Measurements from ENCODE around the gene SERPINA5.
"Not testable (repeated sequence)": the region's sequence is repeated elsewhere in the genome, so short reads cannot be mapped to it uniquely, and the experiment has no call there.

Gene SERPINA5

GRCh38 chr14:94601884-94602391 lies 20.7 kb downstream of the SERPINA5 start:
- DNase-seq (ENCODE audit: low read depth), result peak; percentile 88

GRCh38 chr14:94602722-94603121 lies 21.5 kb downstream of the SERPINA5 start:
- DNase-seq (ENCODE audit: low read depth), result no peak

GRCh38 chr14:94605361-94605760 lies 24.1 kb downstream of the SERPINA5 start:
- DNase-seq (ENCODE audit: low read depth), result no peak

DNA sequence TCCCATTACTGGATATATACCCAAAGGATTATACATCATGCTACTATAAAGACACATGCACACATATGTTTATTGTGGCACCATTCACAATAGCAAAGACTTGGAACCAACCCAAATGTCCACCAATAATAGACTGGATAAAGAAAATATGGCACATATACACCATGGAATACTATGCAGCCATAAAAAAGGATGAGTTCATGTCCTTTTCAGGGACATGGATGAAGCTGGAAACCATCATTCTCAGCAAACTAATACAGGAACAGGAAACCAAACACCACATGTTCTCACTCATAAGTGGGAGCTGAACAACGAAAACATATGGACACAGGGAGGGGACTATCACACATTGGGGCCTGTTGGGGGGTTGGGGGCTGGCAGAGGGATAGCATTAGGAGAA lies 27.7 kb downstream of the SERPINA5 start:
- not testable (repeated sequence) for DNase-seq (ENCODE audit: low read depth)

DNA sequence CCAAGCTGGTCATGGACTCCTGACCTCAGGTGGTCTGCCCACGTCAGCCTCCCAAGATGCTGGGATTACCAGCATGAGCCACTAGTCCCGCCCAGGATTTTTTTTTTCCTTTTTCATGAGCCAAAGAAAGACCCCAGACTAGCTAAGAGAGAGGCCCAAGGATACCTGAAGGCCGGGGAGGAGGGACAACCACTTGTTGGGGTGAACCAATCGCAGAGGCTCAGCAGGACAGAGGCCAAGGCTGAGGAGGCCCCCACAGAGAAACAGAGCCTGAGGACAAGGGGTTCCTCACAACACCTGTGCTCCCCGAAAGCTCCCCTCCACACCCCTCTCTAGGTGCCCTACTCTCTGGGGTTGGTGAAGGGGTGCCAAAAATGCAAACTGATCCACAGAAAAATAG lies 30.0 kb downstream of the SERPINA5 start:
- no peak for DNase-seq (ENCODE audit: low read depth)

- DNase-seq (ENCODE audit: low read depth), result peak; percentile 77
Observed at GRCh38 chr14:94612174-94612573, 30.9 kb downstream of the SERPINA5 start, which contains the start of gene SERPINA3. Gene SERPINA3 (plus strand): TSS chr14:94612391. CDS start chr14:94614442, 2,051 bp downstream.

DNA sequence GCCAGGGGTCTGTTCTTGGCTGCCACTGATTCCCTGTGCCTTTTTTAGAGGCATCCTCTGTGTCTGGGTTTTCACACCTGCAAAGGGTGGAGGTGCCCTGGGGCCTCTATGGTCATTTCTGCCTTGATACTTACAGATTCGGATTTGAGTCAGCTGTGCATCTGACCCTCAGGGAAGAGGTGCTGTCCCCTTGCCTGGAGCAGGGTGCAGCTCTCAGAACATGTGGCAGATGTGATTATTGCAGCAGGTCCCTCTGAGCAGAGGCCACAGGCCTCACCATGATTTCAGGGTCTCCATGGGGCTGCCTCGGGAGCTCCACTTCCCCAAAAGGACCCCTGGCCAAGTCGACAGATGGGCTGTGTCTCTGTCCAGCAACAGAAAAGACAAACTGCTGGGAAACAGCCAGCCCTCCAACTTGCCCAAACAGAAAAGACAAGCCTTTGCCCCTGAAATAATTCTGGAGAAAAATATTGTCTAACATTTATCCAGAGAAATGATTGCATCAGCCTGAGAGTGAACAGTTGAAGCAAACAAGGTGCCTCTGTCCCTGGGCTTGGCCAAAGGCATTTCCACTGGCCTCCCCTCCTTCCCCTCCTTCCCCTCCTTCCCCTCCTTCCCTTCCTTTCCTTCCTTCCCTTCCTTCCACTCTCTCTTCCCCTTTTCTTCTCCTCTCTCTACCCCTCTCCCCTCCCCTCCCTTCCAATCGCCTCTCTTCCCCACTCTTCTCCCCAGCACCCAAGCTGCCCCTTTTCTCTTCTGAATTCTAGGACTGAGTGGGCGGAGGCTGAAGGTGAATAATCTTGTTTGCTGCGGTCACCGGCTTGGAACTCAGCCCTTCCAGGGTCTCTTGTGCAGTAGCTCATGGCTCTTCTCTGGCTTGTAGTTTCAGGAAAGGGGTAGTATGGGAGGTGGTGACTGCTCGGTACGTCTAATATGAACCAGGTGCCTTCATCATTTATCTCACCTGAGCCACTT lies 31.6 kb downstream of the SERPINA5 start:
- DNase-seq (ENCODE audit: low read depth), result peak; percentile 25

DNA sequence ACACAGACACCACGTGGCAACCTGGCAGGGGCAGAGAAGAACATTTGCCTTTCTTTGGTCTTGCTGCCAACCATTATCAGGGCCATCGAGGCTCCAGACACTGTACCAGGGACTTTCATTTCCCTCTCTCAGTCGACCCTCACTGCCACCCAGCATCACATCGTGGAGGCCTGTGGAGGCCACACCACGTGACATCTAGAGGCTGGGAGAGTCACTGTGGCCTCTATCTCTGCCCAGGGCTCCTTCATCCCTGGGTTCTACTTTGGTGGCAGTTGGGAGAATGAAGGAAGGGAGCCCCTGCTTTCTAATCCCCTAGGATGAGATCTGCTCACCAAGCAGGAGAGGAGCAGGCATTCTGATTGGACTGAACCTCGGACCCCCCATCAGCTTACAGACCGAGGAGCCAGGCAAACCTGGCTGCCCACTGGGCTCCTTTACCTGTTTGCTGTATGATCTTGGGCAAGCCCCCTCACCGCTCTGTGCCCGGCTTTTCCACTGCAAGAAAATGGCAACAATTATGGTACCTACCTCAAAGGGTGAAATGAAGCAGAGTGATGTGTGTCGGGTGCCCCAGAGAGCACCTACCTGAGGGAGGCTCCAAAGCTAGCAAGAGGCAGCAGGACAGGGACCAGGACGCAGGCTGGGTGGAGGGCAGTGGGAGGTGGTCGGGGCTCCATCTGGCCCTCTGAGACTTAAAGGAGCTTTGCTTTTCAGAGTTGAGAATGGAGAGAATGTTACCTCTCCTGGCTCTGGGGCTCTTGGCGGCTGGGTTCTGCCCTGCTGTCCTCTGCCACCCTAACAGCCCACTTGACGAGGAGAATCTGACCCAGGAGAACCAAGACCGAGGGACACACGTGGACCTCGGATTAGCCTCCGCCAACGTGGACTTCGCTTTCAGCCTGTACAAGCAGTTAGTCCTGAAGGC lies 32.8 kb downstream of the SERPINA5 start:
- no peak for DNase-seq (ENCODE audit: low read depth)

DNA sequence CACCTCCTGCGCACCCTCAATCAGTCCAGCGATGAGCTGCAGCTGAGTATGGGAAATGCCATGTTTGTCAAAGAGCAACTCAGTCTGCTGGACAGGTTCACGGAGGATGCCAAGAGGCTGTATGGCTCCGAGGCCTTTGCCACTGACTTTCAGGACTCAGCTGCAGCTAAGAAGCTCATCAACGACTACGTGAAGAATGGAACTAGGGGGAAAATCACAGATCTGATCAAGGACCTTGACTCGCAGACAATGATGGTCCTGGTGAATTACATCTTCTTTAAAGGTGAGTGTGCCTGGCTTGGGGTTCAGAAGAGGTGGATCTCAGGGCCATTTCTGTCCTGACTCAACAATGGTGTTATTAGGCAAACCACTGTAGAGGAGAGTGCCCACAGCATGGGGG lies 33.6 kb downstream of the SERPINA5 start:
- DNase-seq (ENCODE audit: low read depth), result no peak

DNA sequence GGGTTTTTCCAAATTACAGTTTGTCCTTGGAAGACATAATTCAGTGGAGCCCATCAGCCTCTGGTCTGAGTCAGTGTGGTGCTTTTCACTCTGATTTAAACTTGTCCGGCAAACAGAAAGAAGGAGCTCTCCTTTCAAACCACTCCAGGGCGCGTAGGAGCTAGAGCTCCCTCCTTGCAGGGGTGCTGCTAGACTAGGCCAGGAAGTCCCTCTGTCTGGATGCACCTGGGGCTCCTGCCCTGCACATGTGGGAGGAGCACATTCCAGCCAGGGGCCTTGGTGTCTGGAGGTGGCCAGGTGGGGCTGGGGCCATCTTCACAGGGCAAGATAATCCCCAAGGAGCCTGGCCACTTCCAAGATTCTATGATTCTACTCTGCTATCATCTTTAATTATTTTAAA lies 34.0 kb downstream of the SERPINA5 start:
- DNase-seq (ENCODE audit: low read depth), result no peak

DNA sequence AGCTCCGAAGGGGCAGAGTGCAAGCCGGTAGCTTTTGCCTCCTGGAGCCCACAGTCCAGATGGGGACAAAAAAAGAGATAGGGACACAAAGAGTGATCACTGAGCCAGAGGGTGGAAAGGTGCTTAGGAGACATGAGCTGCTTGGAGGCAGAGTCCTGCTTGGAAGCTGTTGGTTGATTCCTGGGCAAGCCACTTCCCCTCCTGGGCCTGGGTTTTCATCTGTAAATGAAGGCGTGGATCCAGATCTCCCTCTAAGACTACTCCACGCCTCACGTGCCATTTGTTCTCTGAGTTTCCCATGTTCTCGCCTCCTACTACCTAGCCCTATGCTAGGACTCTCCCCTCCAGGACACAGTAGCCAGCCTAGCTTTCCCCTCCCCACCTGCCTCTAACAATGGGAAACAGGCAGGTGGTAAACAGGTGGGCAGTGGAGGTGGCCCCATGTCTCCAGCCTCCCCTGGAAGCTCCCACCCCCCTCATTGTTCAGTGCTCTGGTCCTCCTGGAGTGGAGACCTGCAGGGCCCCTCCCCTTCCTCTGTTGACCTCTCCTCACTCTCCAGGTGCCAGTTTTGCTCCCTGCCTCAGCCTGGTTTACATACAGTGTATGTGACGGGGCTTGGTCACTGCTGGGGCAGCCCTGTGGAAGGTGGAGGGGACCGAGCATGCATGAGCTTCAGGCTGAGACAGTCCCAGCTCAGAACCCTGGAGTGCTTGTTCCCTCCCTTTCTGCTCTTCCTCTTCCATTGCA lies 34.8 kb downstream of the SERPINA5 start:
- DNase-seq (ENCODE audit: low read depth), result no peak

DNA sequence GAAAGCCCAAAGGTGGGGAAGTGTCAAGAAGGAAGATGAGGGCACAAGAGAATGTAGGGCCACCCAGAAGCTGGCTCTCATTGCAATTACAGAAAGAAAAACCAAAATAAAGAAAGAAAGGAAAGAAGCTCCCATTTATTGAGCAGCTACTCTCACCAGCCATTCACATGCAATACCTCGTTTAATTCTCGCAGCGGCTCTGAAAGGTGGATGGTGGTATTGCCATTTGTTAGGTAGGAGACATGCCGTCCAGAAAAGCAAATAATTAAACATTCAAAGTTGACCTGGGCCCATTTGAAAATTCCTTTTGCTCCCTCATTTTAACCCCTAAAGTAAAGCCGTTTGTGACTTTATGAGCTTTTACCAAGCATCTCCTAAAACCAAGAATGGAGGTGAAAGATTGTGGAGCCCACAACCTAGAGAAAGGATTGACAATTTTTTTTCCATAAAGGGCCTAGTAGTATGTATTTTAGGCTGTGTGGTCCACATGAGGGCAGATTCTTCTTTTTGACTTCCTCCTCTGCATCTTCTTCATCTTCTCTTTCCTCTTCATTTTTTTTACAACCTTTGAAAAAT lies 36.2 kb downstream of the SERPINA5 start:
- DNase-seq (ENCODE audit: low read depth), result no peak

DNA sequence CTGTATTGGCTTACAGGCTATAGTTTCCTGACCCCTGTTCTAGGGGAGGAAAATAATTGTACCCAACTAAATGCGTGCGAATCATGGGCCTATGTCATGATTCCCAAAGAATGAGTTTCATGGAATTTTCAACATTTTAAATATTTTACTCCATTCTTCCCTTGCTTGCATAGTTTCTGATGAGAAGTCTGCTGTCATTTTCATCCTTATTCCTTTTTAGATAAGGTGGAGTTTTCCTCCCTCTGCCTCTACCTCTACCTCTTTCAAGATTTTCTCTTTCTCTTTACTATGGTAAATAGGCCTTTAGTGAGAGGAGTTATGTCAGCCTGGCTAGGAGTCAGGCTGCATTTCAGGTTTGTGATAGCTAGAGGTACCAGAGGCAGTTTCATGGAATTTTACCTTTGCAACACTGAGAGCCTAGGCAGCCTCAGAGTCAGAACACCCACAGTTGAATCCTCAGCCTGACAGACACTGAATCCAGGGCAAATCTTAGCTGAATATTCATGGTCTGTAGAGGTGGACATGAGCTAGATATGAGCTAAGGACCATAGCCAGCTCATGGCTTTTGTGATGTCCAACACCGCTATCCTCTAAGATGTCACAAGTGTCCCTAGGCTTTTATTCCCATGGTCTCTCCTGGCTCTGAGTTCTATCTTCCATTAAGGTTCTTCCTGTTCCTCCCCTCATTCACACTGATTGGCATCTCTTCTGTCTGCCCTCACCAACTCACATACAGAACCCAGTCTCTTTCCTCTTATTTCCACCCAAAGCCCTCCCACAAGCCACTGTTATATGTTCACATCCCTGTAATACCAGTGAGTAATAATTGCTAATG lies 37.0 kb downstream of the SERPINA5 start:
- DNase-seq (ENCODE audit: low read depth), result peak; percentile 22

DNA sequence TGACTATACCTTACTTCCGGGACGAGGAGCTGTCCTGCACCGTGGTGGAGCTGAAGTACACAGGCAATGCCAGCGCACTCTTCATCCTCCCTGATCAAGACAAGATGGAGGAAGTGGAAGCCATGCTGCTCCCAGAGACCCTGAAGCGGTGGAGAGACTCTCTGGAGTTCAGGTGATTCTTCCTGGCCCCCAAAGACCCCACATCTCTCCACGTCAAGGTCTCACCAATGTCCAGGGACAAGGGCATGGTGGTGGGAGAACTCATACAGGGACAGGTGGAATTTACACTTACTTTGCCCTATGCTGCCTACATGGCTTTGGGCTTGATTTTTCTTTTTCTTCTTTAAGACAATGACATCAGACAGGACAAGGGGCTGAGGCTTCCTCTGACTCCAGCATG lies 38.1 kb downstream of the SERPINA5 start:
- no peak for DNase-seq (ENCODE audit: low read depth)

DNA sequence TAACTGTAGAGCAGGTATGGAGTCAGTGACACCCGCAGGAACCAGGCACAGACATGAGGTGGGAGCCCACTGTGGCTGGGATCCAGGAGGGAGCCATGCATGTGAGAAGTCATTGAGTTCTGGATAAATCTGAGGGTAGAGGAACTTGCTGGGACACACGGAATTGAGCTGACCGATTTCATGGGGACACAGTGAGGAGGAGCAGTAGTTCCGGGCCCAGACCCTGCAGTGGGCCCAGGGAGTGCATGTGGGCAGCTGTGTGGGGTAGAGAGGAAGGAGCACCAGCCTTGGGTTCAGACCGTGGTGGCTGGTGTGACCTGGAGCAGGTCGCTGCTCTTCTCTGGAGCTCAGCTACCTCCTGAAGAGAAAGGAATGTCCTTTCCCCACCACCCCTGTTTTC lies 39.4 kb downstream of the SERPINA5 start:
- no peak for DNase-seq (ENCODE audit: low read depth)

DNA sequence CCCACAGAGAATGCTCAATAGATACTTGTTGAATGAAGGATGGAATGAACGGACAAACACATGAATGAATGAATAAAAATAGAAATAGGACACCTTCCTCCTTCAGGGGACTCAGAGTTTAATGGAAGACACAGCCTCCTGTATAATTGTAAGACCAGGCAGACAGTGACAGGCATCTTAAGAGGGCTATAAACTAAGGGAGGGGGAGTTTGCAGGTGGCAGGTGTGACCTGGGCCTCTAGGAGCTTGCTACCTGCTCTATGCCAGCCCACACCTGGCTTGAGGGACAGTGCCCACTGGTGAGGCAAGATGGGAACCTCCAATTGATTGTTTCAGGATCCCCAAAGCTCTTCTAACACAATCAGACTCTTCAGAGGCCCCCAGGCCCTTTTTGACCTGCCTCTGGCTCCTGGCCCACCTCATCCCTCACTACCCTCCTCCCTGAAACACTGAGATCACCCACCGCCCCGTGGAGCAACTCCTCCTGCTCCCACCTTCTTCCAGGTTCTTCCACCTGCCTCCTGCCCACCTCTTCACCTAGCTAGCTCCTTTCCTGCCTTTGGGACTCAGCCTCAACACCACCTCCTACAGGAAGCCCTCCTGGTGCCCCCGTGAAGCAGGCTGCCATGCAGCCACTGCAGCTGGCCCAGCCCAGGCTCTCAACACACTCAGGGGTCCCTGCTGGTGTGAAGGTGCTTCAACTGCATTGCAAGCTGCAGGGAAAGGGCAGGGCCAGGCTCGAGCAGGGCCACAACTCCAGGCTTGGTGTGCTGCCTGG lies 40.3 kb downstream of the SERPINA5 start:
- no peak for DNase-seq (ENCODE audit: low read depth)

DNA sequence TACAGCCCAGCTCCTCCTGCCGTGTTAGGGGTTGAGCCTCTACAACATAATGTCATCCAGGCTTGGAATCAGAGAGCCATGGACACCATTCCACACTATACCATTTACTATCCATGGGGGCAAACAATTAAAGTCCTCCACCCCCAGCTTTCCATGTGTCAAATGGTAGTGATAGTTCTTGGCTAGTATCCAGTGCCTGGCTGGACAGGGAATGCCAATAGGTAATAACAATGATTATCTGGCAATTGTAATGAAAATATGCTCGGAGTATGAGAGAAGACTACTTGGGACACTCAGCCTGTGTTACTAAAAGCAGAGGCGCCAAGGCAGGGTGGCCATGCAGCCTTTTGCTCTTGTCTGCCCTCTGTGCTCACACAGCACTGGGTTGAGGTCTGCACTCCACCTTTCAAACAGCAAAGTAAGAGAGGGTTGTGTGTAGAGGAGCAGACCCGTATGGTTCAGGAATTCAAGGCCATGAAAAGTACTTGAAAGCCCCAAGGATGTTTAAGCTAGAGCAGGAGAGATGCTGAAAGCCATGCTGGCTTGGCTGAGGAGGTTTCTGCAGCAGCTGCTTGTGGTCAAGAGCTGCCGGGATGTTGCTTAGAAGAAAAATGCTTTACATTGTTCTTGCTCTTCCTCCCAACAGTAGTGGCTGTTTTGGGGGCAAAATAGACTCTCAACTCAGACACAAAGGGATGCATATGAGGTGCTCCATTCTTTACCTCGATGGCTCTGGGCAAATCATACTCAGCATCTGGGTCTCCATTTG lies 41.6 kb downstream of the SERPINA5 start:
- DNase-seq (ENCODE audit: low read depth), result no peak

- no peak for DNase-seq (ENCODE audit: low read depth)
Observed at GRCh38 chr14:94623422-94623809, 42.2 kb downstream of the SERPINA5 start.

Data from amniotic epithelial cell (primary cell).